K562 (cell line): Measurements from ENCODE around the gene ADARB2. TPM values are rescaled to one million over a fixed set of nuclear protein-coding genes. Genes with fewer than 3 reads are reported as not detected.

Experiments used
- ATAC-seq: fragments of 200-7000 bp; cut with Tn5 transposase; 3 replicates; pipeline ENCODE4 v1.9.1; 2020; ENCODE audit warnings: moderate library complexity
- BruUV-seq: library from RNA; stranded (reverse); fragments of 400-500 nt; replicated peaks from 2 replicates; lab custom pipeline; 2021; lab: Mats Ljungman, UMichigan
- CTCF ChIA-PET: fragments of 300-600 bp; formaldehyde crosslinking; extraction: SDS; loops from one replicate; lab custom pipeline; 2021; ENCODE audit warnings: low intra/inter-chr PET ratio; lab: Yijun Ruan, JAX
- POLR2A ChIA-PET: fragments of 300-600, 350-650 bp; sonication (Branson Sonifier 250); formaldehyde crosslinking; extraction: SDS; loops from one replicate; lab custom pipeline; 2021; ENCODE audit warnings: antibody characterized with exemption, inconsistent platforms; lab: Yijun Ruan, JAX
- DNase-seq, 4 experiments: peaks; one replicate each; pipeline versions ENCODE4 v3.0.0 to v3.0.0-alpha.2; 2011 to 2018; ENCODE audit warnings: low spot score in 3 of 4, mixed read lengths in 3 of 4; ENCODE audit errors: extremely low read depth in 1 of 4
- FAIRE-seq: peaks from 2 replicates; lab custom pipeline; 2011; peaks lifted over from hg19 to GRCh38; lab: Jason Lieb, UNC
- H2AFZ ChIP-seq: 2 replicates; pipeline ENCODE4 v1.6.0; 2011; ENCODE audit warnings: low read depth, low read length, control low read depth, inconsistent platforms
- H3K27ac ChIP-seq: fragments of 200-600 bp; 3 replicates; pipeline ENCODE4 v1.8.0; 2011; ENCODE audit warnings: low read depth, mild to moderate bottlenecking, control low read depth, inconsistent platforms, low read length, moderate library complexity, mixed read lengths; ENCODE audit errors: extremely low read depth
- H3K27me3 ChIP-seq, 2 experiments: fragments of 300-600 bp in 1 of 2; 2 replicates in 1 of 2; 3 replicates in 1 of 2; pipeline versions ENCODE4 v1.6.0 to v1.8.0; 2011; ENCODE audit warnings: inconsistent platforms in 2 of 2, low read length in 2 of 2, mild to moderate bottlenecking in 1 of 2, mixed read lengths in 1 of 2, moderate library complexity in 1 of 2; ENCODE audit not compliant: control insufficient read depth in 2 of 2, insufficient read depth in 2 of 2
- H3K36me3 ChIP-seq: fragments of 300-600 bp; 3 replicates; pipeline ENCODE4 v1.8.0; 2011; ENCODE audit warnings: mild to moderate bottlenecking, low read length, inconsistent platforms; ENCODE audit not compliant: control insufficient read depth, insufficient read depth
- H3K4me1 ChIP-seq, 2 experiments: fragments of 200-600 bp in 1 of 2; replicated peaks in 1 of 2; 2 replicates in 1 of 2; 3 replicates in 1 of 2; pipeline versions ENCODE4 v1.5.1 to v1.8.0; 2011; ENCODE audit warnings: inconsistent platforms in 2 of 2, low read length in 2 of 2, mild to moderate bottlenecking in 1 of 2, mixed read lengths in 1 of 2, moderate library complexity in 1 of 2; ENCODE audit not compliant: control insufficient read depth in 2 of 2, insufficient read depth in 2 of 2
- H3K4me2 ChIP-seq: 2 replicates; pipeline ENCODE4 v1.6.1; 2011; ENCODE audit warnings: low read length, control low read depth, inconsistent platforms, mixed read lengths; ENCODE audit not compliant: insufficient read depth
- H3K4me3 ChIP-seq: fragments of 200-600 bp; sonication (generic), shearing (Covaris generic); 2 replicates; pipeline ENCODE4 v1.5.1; 2016; ENCODE audit warnings: control low read depth, inconsistent platforms
- H3K79me2 ChIP-seq: fragments of 200-600 bp; 3 replicates; pipeline ENCODE4 v1.8.0; 2011; ENCODE audit warnings: low read length, inconsistent platforms; ENCODE audit not compliant: control insufficient read depth, insufficient read depth
- H3K9ac ChIP-seq, 2 experiments: 2 replicates each; pipeline versions ENCODE4 v1.6.0 to v1.6.1; 2011; ENCODE audit warnings: low read depth in 2 of 2, low read length in 2 of 2, control low read depth in 1 of 2, inconsistent platforms in 1 of 2, mild to moderate bottlenecking in 1 of 2, mixed read lengths in 1 of 2; ENCODE audit not compliant: insufficient read depth in 1 of 2
- H3K9me1 ChIP-seq: one replicate; pipeline ENCODE4 v1.6.0; 2011; ENCODE audit warnings: inconsistent platforms, mild to moderate bottlenecking, low read length, moderate library complexity; ENCODE audit not compliant: control insufficient read depth, insufficient read depth
- H3K9me3 ChIP-seq: replicated peaks from 2 replicates; pipeline ENCODE4 v1.5.1; 2011; ENCODE audit warnings: low read depth, low read length, inconsistent platforms; ENCODE audit not compliant: control insufficient read depth, insufficient read depth
- H4K20me1 ChIP-seq: replicated peaks from 2 replicates; pipeline ENCODE4 v1.6.1; 2011; ENCODE audit warnings: low read length, inconsistent platforms, mixed read lengths; ENCODE audit not compliant: control insufficient read depth, insufficient read depth
- ELK1 ChIP-seq: sonication (generic); formaldehyde crosslinking; IDR thresholded peaks from 2 replicates; pipeline ENCODE4 v1.8.1; 2022; ENCODE audit warnings: missing genetic modification reagents
- FOS ChIP-seq: IDR thresholded peaks from 3 replicates; pipeline ENCODE4 v1.6.1; 2011; ENCODE audit not compliant: insufficient read length; ENCODE audit errors: extremely low read depth
- FUS ChIP-seq: fragments of 200-400 bp; formaldehyde crosslinking; optimal IDR thresholded peaks from 2 replicates; pipeline ENCODE3; 2017; ENCODE audit warnings: low read depth, low read length
- MECOM ChIP-seq: fragments of 250-450 bp; sonication (Bioruptor Pico); IDR thresholded peaks from 2 replicates; pipeline ENCODE4 v1.8.0; 2022; ENCODE audit warnings: inconsistent platforms
- PHB ChIP-seq: fragments of 250-450 bp; sonication (Bioruptor Pico); IDR thresholded peaks from 2 replicates; pipeline ENCODE4 v1.5.0; 2021
- RBBP5 ChIP-seq: fragments of 200-600 bp; sonication (generic); IDR thresholded peaks from 2 replicates; pipeline ENCODE4 v1.6.1; 2012; ENCODE audit warnings: borderline replicate concordance, mild to moderate bottlenecking, low read length, control low read depth, inconsistent platforms; ENCODE audit not compliant: insufficient read depth, poor library complexity, severe bottlenecking
- SMARCA5 ChIP-seq: fragments of 450-650 bp; IDR thresholded peaks from 2 replicates; pipeline ENCODE4 v1.6.1; 2016
- ZC3H4 ChIP-seq: sonication (generic); formaldehyde crosslinking; IDR thresholded peaks from 2 replicates; pipeline ENCODE4 v1.9.0; 2021; ENCODE audit warnings: missing genetic modification reagents, borderline replicate concordance
- ZNF12 ChIP-seq: sonication (generic); formaldehyde crosslinking; IDR thresholded peaks from 2 replicates; pipeline ENCODE4 v1.4.0; 2020; ENCODE audit warnings: mild to moderate bottlenecking, missing genetic modification reagents
- ZNF280A ChIP-seq: fragments of 450-650 bp; IDR thresholded peaks from 2 replicates; pipeline ENCODE4 v1.6.1; 2018; ENCODE audit warnings: mild to moderate bottlenecking, low read depth; ENCODE audit not compliant: partially characterized antibody
- ZNF655 ChIP-seq: fragments of 250-450 bp; sonication (Bioruptor Pico); IDR thresholded peaks from 2 replicates; pipeline ENCODE4 v1.5.0; 2021
- WGBS: fragments of 100-300 bp; shearing (Covaris generic); methylation state at CpG from one replicate; pipeline ENCODE4 v1.1.6; 2016; ENCODE audit warnings: low coverage, mixed read lengths; ENCODE audit not compliant: insufficient coverage; ENCODE audit errors: missing lambda C conversion rate; 5-methylcytosine and 5-hydroxymethylcytosine counted together
- in situ Hi-C: fragments of 300-500 bp; cut with MboI; formaldehyde crosslinking; loops from 4 replicates; pipeline ENCODE4 v1.15.0; 2018; ENCODE audit warnings: inconsistent platforms, mixed read lengths
- intact Hi-C: fragments of 100-400 bp; cut with micrococcal nuclease; formaldehyde crosslinking; loops from 2 replicates; pipeline ENCODE4 v1.14.2; 2022
- polyA plus RNA-seq, 8 experiments: library from polyadenylated mRNA; depleted of rRNA in 4 of 8; stranded (reverse) in 5 of 8; unstranded in 3 of 8; fragments of >200 nt; fragmentation: Nextera tagmentation in 2 of 8; fragmentation: Illumina TruSeq in 1 of 8; extraction: Ambion mirVana in 2 of 8; extraction: Trizol in 1 of 8; gene quantifications; 2 replicates each; pipeline versions ENCODE4 v1.2.1 to v1.2.3, GENCODE V29; 2011 to 2014; ENCODE audit warnings: inconsistent platforms in 1 of 8, missing spikeins in 1 of 8
- total RNA-seq, 7 experiments: library from RNA; depleted of rRNA in 6 of 7; stranded (reverse); fragments of >200 nt in 6 of 7; fragmentation: Illumina TruSeq in 2 of 7; extraction: Trizol in 2 of 7; gene quantifications; 2 replicates each; pipeline versions ENCODE4 v1.2.1 to v1.2.3, GENCODE V29; 2011 to 2021; ENCODE audit warnings: low replicate concordance in 1 of 7

Gene ADARB2
- total and polyA plus RNA-seq, 9 of the 15 experiments (the other 6 are each of a cell fraction or from before 2014, with no cell fraction given): not detected

- TF ChIP-seq FOS: no peak
- no peak for TF ChIP-seq ZNF655 (CRISPR knock-in tag)
- TF ChIP-seq ZNF12 (CRISPR knock-in tag): no peak
- TF ChIP-seq ELK1 (CRISPR knock-in tag): no peak
- no peak for TF ChIP-seq RBBP5
- no peak for TF ChIP-seq FUS
- TF ChIP-seq SMARCA5: no peak
Observed at GRCh38 chr10:1141261-1141660, 596.1 kb downstream of the ADARB2 start (continued).

GRCh38 chr10:1138529-1138928 is 598.8 kb downstream of the ADARB2 start:
- no TSS peak for BruUV-seq
- Histone ChIP-seq H4K20me1 (no peaks in the 10 kb centered on the region), H3K79me2 (no peaks in the 10 kb centered on the region), H3K4me1 (no peaks in the 10 kb centered on the region), H3K4me2 (no peak overlapping the region), H3K4me3 (no peak overlapping the region), H3K9me1 (no peaks in the 10 kb centered on the region), H2AFZ (no peak overlapping the region), H3K36me3 (no peaks in the 10 kb centered on the region), H3K27ac (no peak overlapping the region), H3K9ac (no peak overlapping the region), H3K27me3 (no peaks in the 10 kb centered on the region; a peak in 1 of 5 replicates), H3K9me3 (no peaks in the 10 kb centered on the region; the same call in none of the 2 replicates)
- POLR2A ChIA-PET: no interaction called here
- intact Hi-C loops (no loop called here), in situ Hi-C loops (no loop called here)
- DNase-seq (no peak), FAIRE-seq (no peak), ATAC-seq (no peak)
- CTCF ChIA-PET: no interaction called here
- 14% methylated on average over 1 of the region's 1 CpG for WGBS
- TF ChIP-seq MECOM (CRISPR knock-in tag) (no peak), ZC3H4 (CRISPR knock-in tag) (no peak), PHB (no peak), ZNF280A (peak; percentile 22)
